Measurements from ENCODE around the gene METTL25.

METTL25 gene

DNA sequence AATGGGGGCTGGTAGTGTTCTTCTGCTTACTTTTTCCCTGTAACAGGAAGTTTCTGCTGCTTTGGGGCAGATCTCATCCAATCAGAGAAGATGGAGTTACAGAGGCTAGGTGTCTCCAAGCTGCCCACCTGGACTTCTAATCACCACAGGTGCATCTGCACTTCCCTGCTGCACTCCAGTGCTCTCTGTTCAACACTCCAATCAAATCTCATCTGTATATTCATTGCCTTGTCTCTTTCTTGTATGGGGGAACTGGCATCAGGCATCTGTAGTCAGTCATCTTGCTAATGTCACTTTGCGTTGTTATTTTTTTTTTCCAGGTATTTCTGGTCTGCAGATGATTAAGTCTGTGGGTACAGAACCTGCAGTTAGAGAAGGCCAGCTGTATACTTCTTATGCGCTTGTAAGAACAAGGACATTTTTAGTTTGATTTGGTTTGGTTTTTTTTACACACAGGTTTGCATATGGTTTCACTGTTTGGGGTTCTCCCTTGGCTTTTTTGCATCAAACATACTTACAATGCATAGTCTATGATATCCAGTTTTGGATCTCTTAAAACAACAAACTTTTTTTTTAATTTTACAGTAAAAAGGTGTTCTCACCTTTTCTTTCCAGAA is 116.0 kb downstream of the METTL25 start:
- DNase-seq: no peak

DNA sequence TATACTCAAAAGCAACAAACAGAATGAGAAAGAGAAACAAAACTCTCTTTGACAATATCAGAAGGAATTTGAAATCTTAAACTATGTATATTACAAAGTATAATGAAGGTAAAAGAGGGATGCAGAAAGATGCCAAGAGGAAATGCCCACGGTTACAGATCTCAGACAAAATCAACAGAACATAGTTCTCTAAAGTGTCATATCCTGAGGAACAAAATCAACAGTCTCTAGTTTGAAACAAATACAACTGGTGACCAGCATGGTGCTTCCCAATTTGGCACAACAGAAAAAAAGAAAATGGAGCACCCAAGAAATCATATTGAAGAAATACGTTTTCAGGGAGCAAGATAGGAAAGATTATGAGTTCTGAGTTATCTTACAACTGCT is 116.5 kb downstream of the METTL25 start:
- no peak for DNase-seq

DNA sequence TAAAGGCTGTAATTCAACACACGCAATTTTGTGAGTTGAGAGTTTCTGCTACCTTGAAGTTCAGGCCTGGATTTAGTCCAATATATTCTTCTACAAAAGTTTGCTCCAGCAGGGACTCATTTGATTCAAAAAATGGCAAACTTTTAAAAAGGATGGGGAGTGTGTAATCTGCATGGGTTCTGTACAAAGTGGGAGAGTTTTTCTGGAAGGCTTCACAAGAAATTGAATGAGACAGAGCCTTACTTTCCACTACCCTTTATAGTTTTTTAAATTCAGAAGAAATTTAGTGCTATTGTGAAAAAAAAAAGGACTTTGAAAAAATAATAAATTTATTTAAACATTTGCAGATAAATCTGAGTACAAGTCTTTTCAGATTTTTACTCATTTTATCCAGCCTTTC is 116.9 kb downstream of the METTL25 start:
- DNase-seq: no peak

DNA sequence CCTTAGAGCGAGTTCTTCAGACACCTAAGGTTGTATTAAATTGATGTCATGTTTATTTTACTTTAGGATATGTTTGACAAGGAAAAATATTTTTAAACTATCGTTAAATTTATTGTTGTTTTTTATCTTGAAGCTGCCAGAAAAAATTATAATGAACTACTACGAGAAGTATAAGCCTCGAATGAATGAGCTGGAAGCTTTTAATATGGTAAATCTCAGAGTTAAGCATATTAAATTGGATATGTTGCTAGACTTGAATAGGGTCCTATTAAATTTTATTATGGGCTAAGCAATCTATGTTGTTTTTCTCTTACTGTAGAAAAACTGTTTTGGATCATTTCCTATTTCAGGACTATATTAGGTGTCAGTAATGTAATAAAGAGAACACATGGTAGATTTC is 118.2 kb downstream of the METTL25 start:
- no peak for DNase-seq

DNA sequence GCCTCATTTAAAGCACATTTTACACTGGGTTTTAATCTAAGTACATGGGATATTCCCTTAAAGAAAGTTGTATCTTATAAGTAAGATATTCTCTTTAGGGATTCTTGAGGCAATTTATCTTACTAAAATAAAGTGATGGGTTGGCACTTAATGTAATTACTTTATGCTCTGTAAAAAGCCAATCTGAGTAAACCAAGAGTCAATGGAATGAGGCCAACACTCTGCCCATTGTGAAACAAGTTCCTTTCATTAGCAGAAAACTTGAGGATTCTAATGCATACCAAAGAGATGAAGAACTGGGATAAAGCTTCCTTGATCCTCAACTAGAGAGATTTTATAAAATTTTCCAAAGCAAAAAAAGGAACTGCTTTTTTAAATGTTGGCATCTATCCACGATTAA is 121.2 kb downstream of the METTL25 start:
- no peak for DNase-seq

DNA sequence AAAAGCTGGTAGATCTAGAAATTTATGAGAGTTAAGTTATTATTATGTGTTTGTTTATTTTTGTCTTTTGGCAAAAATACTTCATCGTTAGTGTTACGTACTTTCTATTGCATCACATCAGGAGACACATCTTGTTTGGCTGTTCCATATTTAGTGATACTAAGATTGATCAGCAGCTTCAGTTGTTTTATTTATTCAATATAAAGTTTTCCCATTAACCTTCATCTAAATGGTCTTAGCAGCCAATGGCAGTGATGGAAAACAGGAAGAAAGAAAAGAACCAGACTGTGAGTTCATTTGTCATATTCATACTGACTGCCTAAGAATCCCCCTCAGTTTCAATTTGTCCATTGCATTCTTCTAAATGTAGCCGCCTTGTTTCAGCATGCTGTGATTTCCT is 122.3 kb downstream of the METTL25 start:
- no peak for DNase-seq

DNA sequence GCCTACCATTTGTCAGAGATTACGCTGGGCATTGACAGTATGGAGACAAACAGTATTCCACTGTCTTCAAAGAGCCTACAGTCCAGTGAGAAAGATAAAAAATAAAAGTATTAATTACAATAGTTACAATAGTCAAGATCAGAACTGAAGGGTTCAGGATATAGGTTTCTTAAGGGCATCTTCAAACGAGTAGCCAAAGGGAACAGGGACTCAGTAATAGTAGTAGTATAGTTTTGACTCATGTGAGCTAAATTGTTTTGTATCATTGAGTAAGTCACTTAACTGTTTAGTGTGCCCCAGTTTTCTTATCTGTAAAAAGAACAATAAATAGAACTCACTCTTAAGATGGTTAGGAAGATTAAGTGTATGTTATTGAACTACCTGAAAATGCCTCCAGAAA is 123.6 kb downstream of the METTL25 start:
- no peak for DNase-seq

DNA sequence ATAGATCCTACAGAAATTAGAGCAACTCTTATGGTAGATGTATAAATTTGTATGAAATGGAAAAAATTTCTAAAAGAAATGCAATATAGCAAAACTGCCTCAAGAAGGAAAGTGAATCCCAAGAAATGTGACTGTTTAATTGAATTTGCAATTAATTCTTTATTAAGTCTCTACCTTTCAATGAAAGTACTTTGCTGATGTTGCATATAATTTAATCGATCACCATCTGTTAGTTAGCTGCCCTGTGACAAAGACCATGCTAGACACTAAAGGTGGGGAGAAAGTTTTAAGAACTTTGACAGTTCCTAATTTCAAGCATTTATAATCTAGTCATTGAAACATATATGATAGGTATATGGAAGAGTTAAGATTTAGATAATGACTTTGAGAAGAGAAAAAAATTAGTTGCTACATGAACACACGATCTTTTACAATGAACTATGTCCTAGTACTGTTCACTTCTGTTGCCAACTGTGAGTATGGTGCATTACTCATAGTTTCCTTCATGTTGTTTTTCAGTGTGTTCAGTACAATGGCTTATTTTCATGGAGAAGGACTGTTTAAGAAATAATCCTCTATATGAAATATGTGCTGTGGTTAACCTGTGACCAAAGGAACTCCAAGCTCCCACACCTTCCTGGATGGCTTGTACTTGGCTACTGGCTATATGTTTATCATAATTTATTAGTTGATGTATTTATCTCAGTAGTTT is 128.4 kb downstream of the METTL25 start:
- DNase-seq: no peak

DNA sequence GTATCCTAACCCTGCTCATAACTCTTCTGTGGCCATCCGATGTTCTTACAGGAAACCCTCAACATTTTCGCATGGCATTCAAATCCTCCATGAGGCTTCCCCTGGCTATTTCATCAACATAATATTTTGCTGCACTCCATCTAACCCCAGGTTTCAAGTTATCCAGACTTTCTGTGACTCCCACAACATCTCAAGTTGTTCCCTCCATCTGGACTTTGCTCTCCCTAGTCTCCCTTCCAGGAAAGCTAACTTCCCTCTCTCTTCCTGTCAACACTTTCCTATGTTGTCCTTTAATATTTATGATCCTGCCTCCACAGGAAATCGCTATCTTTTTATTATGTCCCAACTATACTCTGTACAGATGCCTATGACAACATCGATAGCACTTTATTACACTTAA is 146.1 kb downstream of the METTL25 start:
- DNase-seq: no peak

DNA sequence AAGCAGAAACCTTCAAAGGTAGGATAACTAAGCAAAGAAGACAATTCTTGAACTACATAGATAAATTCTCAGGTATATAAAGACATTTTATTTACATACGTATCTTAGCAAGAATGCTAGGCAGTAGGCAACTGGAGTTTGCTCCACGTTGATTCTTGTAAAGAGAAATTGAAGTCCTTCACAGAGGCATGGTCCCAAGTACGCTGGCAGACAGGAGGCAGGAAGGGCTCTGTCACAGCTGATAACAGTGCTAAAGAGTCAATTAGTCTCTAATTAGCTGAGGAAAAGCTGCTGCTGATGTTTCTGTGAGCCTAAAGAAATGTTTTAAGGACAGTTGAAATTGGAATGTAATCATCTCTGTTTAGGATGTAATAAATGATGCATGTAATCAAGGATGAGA is 146.8 kb downstream of the METTL25 start:
- DNase-seq: no peak

DNA sequence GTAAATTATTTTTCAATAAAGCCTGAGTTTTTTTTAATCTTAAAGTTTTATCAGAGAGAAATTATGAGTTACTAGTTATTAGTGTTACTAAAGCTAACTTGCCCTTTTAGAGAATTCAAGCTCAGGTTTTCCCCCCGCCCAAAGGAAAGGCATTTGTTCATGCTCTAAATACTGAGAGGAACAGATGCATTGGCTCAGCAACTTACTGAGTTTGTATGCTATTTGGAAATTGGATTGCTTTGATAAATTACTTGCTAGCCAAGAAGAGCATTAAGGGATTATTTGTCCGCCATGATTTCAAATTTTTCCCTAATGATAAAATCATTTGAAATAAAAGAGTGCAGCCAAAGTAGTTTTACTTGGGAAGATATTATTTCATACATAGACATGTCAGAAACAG is 149.4 kb downstream of the METTL25 start:
- no peak for DNase-seq

DNA sequence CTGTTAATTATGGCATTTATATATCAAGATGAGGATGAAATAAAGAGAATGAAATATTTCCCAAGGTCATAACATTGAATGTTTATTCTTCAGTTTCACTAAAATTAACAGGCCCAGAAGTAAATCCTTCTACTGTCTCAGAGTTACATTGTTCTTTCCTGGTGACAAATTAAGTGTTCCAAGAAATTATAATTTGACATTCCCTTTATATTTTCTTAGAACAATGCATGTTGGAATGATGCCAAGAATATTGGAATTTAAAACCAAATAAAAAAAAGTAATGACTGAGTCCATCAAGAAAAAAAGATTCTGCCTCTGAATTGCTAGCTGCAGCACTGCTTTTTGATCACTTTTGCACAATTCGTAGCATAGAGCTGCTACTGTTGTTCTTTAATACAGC is 152.1 kb downstream of the METTL25 start:
- DNase-seq: no peak

DNA sequence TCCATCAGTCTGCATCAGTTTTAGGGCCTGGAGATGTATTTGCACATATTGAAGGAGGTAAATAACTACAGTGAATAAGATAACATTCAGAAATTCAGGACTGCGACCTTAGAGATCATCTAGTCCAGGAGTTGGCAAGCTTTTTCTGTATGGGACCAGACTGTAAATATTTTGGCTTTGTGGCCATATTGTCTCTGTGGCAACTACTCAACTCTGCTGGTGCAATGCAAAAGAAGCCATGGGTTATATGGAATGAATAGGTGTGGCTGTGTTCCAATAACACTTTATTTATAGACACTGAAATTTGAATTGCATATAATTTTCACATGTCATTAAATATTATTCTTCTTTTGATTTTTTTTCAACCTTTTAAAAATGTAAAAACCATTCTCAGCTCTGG is 156.6 kb downstream of the METTL25 start:
- DNase-seq: no peak

DNA sequence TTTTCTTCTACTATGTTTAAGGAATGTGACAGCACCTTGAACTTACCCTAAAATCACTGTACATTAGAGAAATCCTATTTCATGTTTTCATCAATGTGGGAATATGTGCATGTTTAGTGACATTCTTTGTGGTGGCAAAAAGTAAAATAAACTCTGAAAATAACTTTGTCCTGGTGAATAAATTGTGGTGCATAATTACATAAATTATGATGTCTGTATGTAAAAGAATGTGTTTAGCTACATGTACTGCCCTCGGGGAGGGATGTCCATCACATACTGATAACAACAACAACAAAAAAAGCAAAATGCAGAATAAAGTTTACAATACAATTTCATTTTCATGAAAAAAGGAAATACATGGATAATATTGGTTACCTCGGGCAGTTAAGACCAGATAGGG is 157.3 kb downstream of the METTL25 start:
- DNase-seq: no peak

DNA sequence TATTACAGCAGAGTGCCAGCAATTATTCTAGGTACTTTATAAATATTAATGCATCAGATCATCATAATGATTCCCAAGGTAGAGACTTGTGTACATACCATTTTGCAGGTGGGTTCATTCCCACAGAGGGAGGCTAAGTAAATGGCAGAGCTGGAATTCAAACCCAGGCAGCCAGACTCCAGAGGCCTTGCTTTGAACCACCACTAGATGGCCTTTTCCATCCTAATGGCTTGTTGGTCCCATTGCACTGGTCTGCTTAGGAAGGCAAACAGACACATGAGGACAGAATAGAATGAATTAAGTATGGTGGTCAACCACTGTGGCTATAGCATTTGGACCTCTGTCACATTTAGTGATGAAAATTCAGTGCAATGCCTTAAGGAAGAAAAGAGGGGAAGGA is 158.7 kb downstream of the METTL25 start:
- DNase-seq: no peak

DNA sequence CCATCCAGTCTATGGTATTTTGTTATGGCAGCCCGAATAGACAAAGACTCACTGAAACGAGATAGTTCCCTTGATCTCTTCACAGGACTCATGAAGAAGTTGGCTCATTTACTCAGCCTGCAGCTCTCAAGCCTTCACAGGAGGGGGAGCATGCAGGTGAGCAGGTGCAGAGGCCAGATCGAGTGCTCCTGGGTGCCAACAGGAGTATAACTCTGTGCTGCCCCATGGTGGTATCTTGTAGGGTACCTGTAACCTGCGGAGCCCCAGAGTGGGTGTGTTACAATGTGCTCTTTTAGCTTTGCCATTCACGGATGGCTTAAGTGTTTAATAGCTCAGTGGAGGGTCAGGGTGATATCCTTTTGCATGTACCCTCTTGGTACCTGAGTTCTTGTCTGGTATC is 159.5 kb downstream of the METTL25 start:
- DNase-seq: no peak

DNA sequence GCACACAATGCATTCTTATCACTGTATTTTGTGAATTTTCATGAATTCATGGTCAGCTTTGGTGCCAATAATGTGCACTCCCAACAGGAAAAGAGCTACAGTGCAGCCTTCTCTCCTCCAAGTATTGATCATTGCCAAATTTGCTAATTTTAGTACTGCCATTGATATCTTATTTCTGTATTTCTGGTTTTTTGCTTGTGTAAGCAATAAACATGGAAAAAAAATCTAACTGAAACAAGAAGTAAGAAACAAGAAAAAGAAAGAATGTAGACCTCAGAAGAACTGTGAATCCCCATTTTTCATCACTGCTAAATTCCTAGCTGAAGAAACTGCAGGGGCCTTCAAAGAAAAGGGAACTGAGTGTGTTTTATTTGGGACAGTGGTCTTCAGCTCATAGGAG is 161.2 kb downstream of the METTL25 start:
- DNase-seq: no peak

DNA sequence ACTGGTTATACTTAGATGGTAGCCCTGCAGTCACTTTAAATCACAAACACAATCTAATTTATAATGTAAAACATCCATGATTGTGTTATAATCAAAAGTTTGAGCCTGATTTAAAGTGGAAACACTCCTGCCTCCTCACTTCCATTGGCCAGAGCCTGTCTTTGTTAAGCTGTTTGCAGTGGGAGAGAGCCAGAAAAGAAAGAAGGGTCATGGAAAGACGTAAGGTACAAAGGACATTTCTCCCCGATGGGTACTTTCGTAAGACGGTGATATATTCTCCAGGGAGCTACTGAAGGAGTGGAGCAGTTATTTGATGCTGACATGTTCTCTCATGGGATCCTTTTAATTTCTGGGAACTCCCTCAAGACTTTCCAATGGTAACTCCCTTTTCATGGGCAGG is 164.0 kb downstream of the METTL25 start:
- DNase-seq: no peak

DNA sequence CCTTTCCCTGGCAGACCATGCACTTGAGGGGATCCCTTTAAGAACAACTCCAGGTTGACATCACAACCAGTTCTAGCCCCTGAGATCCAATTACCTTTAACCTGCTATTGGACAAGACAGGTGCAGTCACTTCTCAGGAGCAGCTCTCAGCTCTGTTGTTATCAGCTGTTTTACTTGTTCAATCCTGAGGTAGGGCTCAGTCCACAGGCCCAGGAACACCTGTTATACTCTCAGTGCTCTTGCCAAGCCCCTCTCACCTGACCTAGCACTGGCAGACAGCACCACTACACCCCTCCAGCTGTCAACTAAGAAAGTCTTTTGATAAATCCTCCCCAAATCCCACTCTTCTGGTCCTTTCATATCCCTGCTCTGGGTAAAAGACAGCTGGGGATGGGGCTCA is 164.4 kb downstream of the METTL25 start:
- no peak for DNase-seq

DNA sequence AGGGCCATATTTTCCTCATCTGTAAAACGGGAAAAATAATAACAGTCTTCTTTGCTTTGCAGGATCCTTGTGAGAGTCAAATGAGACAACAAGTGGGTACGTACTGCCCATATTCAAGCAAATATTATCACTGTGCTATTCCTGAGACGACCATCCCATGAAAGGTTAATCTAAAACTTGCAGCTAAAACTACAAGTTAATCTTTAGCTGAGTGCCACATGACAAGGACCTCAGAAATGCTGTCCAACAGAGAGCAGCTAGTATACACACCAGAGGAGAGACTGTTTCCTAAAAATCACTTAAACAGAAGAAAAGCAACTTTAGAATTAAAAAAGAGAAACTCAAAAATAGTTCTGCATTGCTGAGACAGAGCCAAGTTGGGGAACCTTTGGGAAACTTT is 165.7 kb downstream of the METTL25 start:
- DNase-seq: no peak

DNA sequence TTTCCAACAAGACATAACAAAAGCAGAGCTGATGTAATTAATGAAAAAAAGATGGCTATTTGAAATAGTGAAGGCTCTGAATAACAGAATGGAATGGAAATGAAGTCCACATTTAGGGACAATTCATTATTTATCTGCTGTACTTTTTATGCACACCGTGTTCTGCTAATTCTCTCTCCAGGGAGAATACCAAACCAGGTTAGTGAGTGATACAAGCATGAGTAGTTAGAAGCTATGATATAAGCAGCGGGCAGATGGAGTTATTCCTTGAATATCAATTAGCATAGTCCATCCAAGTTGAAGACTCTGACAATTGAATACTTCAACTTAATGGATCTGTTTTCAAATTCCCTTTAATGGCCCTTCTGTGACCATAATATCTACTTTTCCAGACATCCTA is 166.3 kb downstream of the METTL25 start:
- DNase-seq: no peak

DNA sequence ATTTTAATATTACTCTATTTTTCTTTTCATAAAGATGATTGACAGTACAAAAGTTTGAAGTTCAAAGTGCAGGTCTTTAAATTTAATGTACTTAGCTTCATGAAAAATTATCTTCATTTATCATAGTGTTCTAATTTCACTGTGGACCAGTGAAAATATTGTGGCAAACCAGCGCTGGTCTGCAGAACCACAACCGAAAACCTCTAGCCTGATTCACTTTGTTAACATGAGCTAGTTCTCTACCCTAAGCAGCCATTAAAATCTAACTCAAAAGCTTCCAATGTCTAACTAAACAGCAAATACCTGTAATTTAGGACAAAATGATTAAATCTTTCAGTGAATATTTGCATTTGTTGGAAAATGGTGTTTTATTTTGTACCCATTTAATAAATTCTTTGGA is 167.3 kb downstream of the METTL25 start:
- no peak for DNase-seq

DNA sequence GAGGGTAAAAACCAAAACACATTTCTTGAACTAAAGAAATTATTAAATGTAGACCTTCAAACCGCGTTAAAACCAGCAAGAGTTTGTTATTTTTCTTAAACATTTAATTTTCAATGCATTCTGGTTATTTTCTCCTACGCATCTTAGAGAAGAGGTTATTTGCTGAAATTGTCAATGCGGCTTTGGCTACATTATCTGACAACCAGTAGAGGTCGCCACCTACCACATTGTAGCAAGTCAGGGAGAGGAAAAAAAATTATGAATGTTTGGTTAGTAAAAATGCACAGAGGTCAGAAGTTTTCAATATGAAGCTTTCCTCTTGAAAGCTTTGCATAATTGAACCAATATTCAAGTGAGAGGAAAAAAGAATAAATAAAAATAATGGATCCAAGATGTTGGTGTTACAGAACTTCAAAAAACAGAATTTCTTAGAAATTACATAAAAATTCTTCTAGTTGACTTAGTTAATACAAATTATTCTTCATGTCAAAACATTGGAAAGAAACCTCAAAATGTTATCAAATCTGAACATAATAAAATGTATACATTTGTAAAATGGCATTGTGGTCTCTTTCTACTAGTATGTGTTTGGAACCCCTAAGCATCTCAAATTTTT is 168.9 kb downstream of the METTL25 start:
- DNase-seq: peak; percentile 43
